Putamen (tissue), 1 donor: ENCODE measurements around the gene RPH3AL.
"Not testable (repeated sequence)": the region's sequence is repeated elsewhere in the genome, so short reads cannot be mapped to it uniquely, and the experiment has no call there.

Source experiments
- DNase-seq: peaks from one replicate; pipeline ENCODE4 v3.0.0-alpha.2; 2016; ENCODE audit warnings: low spot score

Gene RPH3AL

DNA sequence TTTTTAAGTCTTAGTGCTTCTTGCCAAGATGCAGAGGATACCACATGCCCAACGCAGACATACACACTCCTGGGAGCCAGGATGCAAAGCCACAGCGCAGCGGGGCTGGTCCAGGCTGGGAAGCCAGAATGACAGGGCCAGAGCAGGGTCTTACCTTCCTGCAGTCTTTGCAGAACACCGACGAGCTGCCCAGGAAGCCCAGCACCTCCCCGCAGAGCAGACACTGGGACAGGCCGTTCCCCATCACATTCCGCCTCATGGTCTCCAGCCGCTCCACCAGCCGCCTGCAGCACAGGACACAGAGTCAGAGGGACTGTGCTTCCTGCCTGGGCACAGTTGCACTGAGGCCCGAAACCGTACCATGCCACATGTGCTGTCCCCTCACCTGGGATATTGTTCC lies 33.3 kb downstream of the RPH3AL start:
- no peak for DNase-seq

DNA sequence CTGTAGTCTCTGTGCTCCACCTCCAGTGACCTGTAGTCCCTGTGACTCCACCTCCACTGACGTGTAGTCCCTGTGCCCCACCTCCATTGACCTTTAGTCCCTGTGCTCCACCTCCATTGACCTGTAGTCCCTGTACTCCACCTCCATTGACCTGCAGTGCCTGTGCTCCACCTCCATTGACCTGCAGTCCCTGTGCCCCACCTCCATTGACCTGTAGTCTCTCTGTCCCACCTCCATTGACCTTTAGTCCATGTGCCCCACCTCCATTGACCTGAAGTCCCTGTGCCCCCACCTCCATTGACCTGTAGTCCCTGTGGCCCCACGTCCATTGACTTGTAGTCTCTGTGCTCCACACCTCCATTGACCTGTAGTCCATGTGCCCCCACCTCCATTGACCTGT lies 35.5 kb downstream of the RPH3AL start:
- not testable (repeated sequence) for DNase-seq

DNA sequence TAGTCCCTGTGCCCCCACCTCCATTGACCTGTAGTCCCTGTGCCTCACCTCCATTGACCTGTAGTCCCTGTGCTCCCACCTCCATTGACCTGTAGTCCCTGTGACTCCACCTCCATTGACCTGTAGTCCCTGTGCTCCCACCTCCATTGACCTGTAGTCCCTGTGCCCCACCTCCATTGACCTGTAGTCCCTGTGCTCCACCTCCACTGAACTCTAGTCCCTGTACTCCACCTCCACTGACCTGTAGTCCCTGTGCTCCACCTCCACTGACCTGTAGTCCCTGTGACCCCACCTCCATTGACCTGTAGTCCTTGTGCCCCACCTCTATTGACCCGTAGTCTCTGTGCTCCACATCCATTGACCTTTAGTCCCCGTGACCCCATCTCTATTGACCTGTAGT lies 37.2 kb downstream of the RPH3AL start:
- not testable (repeated sequence) for DNase-seq

DNA sequence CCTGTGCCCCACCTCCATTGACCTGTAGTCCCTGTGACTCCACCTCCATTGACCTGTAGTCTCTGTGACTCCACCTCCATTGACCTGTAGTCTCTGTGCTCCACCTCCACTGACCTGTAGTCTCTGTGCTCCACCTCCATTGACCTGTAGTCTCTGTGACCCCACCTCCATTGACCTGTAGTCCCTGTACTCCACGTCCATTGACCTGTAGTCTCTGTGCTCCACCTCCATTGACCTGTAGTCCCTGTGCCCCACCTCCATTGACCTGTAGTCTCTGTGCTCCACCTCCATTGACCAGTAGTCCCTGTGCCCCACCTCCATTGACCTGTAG lies 38.0 kb downstream of the RPH3AL start:
- DNase-seq, result not testable (repeated sequence)

DNA sequence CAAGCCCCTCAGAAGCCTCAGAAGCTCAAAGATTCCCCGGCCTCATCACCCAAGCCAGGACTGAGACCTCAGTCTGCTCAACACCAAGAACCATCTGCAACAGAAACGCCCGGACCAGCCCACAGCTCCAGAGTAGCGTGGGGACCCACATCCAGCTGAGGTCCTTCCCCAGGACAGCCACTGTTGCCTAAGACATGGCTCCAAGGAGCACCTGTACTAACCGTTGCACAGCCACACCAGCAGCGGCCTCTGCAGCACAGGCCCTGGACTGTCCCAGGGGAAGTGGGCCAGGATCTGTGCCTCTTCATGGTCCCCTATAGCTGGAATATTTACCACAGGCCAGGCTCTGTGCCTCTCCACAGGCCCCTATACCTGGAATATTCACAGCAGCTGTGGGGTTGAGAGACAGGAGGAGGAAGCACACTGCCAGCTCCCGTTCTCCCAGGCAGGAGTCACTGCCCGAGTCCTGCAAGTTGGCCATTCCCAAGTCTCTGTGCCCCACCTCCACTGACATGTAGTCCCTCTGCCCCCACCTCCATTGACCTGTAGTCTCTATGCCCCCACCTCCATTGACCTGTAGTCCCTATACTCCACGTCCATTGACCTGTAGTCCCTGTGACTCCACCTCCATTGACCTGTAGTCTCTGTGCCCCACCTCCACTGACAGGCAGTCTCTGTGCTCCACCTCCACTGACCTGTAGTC lies 38.5 kb downstream of the RPH3AL start:
- no peak for DNase-seq

DNA sequence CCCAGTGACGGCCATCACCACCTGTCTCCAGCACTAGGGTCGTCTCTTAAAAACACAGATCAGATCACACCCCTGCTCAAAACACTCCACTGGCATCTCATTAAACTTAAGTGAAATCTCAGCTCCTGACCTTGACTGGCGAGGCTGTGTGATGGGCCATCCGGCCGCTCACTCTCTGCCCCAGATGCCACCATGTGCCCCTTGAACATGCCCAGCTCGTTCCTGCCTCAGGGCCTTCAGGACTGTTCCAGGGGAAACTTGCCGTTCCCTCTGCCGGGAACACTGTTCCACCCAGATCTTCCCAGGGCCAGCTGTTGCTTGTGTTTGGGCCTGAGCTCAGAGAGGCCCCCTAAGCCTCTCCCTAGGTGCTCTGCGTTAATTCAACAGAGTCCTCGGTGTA lies 39.4 kb downstream of the RPH3AL start:
- no peak for DNase-seq

DNA sequence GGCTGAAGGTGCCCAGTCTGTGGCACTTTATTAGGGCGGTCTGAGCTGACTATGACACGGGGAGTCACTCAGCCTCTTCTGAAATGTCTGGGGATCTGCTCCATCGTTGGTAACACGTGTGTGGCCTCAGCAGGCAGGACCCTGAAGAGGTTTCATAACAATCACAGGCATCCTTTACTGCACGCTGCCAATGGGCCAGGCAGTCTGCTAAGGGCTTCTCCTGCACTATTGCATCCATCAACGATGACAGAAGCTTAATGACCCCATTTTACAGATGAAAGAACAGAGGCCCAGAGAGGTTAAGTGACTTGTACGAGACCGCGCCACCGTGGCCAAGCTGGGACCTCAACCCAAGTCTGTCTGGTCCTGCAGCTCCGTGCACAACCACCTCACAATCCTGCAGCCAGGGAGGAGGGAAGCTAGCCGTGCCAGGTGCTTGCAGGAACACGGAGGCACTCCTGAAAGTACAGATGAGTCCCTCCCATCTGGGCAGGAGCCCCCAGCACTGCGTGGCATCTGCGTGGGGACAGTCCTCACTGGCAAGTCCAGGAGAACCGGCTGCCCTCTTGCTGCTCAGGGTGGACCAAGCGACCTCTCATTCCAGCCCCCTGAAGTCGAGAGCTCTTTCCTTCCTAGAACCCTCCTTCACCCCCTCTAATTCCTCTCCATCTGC lies 40.0 kb downstream of the RPH3AL start:
- DNase-seq, result no peak

DNA sequence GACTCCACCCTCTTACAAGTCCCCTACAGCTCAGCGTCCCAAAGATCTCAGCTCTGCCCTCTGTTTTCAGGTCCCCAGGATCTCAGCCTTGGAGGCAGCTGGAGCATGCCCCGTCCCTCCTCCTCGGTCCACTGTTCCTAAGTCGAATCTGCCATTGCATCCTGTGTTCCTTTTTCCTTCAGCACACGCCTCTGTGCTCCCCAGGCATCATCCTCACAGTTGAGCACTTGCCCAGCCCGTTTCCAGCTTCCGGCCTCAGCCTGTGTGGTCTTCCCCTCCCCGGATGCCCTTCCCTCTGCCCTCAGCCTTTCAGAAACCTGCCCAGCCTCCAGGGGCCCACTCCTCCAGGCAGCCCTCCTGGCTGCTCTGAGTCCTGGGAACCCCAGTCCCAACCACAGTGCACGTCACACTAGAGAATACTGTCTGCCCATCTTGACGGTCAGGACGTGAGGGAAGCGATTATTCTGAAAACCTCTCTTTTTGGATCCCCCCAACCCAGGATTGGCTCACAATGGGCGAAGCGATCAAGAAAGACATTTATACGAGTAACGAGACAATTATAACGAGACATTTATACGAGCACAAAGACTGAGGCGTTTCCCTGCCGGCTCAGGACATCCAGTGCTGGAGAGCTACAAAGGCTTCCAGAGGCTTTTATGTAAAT lies 41.4 kb downstream of the RPH3AL start:
- no peak for DNase-seq

DNA sequence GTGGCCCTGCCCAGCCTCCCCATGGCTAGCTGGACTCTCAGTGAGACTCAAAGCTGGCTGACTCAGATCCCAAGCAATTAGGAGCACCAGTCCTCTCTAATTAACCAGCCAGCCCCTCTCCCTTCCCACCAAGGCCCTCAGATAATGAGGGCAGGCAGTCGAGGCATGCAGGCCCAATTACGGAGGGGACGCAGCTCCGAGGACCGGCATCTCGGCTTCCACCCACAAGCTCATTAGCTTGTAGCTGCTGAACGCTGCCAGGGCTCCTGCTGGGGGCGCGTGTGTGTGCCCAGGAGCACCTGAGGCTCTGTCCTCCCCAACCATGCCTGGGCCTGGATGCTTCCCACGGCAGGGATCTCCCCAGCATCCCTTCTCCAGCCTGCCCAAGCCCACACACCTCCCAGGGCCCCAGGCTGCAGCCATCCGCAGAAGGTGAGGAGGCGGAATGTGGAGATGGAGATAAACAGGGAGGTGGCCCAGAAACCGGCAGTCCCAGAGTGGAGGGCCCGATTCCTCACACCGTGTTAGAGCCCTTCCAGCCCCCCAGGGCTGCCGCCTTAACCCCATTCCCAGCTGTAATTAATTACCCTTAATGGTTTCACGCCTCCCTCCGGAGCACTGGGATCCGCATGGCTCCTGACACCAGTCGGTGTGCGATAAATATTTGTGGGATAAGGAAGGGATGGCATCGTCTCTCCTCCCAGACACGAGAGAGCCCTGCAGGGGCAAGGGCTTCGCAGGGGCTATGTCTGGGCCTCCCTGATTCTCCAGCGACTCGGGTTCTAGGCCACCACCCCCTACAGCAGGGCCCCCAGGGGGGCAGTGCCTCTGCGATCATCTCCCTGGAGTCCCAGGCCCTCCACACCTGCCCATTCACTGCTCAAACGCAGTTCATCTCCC lies 42.2 kb downstream of the RPH3AL start:
- no peak for DNase-seq

DNA sequence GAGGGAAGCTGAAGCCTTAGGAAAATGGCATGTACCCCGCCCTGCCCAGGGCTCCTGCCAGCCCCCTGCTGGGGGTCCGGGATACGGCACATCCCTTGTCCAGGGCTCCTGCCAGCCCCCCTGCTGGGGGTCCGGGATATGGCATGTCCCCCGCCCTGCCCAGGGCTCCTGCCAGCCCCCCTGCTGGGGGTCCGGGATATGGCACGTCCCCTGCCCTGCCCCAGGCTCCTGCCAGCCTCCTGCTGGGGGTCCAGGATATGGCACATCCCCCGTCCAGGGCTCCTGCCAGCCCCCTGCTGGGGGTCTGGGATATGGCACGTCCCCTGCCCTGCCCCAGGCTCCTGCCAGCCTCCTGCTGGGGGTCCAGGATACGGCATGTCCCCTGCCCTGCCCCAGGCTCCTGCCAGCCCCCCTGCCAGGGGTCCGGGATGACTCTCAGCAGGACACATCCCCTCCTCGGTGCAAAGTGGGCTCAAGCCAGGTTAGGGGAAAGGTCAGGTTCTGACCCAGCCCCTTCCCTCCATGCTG lies 43.2 kb downstream of the RPH3AL start:
- no peak for DNase-seq

DNA sequence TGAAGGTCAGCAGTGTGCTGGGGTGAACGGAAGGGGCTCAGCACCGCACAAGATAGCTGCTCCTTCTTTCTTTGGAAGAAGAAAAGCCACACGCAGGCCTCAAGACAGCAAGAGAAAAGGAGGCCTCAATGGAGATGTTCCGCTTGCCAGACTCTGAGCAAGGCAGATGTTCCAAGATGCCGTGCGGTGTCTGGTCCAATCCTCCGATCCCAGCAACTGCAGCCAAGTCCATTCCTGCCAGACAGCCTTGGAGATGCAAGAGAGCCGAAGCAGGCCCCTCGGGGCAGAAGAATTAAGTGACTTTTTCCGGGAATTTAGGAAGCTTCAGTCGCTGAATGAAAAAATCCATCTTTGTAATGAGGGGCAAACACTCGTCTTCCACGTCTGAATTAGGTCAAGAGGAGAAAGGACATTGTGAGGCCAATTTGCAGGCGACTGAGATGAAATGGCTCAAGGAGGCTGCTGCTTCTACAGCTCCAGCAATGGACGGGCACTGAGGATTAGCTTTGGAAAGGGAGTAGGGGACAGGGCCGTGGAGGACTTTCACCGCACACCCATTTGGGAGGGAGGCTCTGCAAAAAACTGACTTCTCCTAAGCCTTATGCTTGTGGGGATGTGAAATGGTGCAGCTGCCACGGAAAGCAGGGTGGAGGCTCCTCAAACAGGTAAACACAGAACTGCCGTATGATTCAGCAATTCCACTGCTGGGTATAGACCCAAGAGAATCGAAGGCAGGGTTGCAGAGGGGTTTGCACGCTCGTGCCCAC lies 44.7 kb downstream of the RPH3AL start:
- no peak for DNase-seq

DNA sequence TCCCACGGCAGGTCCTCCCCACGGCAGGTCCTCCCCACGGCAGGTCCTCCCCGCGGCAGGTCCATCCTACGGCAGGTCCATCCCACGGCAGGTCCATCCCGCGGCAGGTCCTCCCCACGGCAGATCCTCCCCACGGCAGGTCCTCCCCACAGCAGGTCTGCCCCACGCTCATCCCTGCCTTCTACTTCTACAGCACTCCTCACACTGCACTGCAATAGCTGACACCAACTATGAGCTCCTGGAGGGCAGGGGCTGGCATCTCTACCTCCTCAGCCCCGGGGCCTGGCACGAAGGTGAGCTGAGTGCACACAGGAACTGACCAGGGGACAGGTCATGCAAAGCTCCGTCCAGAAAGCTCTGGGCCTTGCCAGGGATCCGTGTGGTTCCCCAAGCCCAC lies 45.3 kb downstream of the RPH3AL start:
- DNase-seq, result no peak

DNA sequence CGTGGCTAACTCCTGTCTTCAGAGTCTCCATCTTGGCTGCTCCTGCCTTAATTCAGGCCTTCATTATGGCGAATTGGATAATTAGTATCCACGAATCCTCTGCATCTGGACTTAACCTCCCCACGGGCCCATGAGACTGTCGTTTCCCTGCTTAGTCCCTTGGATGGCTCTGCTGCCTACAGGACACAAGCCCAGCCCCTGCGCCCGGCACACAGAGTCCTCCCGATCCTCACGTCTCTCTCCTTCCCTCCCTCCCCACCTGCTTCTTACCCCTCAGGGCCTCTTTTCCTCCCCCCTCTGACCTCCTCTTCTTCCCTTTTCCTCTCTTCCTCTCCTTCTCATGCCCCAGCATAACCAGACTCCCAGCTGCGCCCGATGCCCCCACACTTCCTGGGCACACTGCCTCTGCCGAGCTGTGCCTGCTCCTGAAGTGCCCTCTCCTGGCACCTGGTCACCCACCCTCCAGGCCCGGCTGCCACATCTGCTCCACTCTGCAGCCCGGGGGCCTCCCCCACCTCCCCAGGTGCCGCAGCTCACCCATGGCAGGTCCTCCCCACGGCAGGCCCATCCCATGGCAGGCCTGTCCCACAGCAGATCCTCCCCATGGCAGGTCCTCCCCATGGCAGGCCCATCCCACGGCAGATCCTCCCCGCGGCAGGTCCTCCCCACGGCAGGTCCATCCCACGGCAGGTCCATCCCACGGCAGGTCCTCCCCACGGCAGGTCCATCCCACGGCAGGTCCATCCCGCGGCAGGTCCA lies 45.9 kb downstream of the RPH3AL start:
- DNase-seq, result no peak

DNA sequence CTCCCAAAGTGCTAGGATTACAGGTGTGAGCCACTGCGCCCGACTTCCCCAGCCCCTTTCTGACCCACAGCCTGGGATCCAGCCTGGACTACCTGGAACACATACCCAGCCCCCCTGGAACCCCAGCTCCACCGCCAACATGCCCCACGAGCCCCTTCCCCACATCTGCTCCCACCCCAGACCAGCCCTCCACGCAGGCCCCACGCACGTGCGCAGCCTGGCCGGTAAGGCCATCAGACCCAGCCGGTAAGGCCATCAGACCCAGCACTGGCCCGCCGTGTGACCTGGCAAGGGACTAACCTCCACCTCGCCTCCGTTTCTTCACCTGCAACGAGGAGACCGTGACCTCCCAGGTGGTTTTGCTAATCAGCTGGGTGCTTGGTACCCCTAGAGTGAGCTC lies 46.5 kb downstream of the RPH3AL start:
- DNase-seq, result no peak

DNA sequence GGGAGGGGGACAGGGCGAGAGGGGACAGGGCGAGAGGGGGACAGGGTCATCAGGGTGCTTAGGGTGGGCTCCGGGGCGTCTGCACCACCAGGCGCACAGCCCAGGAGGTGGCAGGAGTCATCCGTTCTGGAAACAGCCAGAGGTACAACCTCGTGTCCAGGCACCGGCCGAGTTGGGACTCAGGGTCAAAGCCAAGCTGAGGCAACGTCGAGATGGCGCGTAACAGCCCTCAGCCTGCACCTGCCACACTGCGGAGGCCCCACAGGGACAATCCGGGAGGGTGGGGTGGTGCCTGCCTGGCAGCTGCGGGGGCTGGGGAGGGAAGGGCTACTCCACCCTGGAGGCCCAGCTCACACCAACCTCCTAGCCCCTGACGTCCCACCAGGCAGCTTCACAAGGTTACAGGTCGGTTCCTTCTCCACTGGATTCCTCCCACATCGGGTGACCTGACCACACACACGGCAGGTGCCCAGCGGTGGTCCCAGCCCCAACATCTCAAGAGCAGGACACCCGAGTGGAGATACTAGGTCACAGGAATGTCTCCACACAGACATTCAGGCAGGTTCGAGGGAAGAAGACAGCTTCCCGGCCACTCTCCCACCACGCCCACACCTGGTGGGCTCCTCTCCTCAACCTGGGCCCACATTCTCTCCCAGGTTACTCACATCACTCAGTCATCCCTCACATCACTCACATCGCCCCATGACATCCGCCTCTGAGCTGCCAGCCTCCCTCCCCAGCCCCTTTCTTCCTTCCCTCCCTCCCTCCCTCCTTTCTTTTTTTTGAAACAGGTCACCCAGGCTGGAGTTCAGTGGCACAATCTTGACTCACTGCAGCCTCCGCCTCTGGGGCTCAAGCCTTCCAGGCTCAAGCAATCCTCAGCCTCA lies 47.3 kb downstream of the RPH3AL start:
- DNase-seq, result no peak

DNA sequence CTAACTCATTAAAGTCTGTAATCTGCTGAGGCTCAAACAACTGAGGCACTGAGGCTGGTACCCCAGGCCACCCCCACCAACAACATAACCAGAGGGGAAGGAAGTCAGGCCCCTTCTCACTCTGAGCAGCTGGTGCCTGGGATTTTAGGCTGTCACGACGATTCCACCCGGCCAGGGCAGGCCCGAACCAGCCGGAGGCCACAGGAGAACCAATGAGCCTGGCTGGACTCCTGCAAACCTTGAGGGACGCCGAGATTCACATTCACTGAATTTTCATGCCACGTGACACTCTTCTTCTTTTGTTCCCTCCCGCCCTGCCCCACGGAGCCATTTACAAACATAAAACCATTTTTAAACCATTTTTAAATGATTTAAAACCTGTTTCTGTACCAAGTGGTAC lies 48.1 kb downstream of the RPH3AL start:
- DNase-seq, result no peak

DNA sequence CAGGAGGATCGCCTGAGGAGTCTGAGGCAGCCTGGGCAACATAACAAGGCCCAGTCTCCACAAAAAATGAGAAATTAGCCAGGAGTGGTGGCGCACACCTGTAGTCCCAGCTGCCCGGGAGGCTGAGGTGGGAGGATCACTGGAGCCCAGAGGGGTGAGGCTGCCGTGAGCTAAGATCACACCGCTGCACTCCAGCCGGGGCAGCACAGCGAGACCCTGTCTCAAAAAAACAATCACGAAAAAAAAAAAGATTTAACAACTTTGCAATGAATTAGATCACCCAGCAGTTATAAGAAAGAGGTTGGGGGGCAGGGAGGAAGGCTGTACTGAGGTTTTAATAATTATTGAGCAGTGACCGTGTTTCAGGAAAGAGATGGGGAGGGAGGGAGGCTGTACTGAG lies 49.4 kb downstream of the RPH3AL start:
- no peak for DNase-seq

DNA sequence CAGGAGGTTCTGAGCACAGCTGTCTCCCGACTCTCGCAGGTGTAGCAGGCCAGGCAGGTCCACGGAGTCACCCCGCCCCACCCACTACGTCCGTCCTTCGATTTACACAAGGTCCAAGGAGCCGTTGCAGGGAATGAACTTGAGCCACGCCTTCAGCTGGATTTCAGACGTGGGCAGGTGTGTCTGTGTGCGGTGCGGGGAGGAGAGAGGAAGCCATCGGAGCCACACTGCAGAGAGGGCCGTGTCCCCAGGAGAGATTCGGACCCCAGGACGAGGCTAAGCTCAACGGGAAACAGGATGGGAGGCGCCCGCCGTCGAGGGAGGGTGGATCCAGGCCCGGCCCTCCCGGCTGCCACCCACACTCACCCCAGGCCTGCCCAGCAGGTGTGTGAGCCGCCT lies 50.3 kb downstream of the RPH3AL start:
- DNase-seq, result no peak

DNA sequence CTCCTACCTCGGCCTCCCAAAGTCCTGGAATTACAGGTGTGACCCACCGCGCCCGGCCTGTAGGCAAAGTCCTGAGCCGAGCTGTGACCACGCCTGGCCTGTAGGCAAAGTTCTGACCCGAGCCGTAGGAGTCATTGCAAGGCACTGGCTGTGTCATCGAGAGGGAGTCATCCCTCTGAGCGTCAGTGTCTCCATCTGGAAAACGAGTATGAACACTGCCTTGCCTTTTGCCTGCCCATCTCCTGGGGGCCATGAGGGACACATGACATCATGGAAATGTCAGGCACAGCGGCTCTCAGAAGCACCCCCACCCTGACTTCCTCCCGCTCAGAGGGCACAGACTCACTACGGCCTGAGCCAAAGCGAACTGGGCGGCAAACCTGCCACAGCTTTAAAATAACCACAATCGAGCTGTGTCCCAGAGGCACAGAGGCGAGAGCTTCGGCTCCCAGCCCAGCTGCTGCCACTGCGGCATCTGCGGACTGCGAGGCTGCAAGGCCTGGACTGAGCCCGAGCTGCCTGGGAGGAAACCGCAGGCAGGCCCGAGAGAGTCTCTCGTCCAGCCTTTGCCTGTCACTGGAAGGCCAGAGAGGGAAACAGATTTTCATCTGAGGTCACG lies 50.8 kb downstream of the RPH3AL start:
- DNase-seq, result no peak
